H1 (cell line): ENCODE measurements around the gene SPCS1. TPM values are rescaled to one million over a fixed set of nuclear protein-coding genes. Genes with fewer than 3 reads are reported as not detected.

Source experiments
- ASH2L ChIP-seq: fragments of 200-600, 300-600 bp; sonication (generic); IDR thresholded peaks from one replicate; pipeline ENCODE4 v1.7.1; 2017; ENCODE audit warnings: low read length
- CEBPB ChIP-seq: IDR thresholded peaks from 2 replicates; pipeline ENCODE4 v1.6.1; 2012; ENCODE audit warnings: low read depth, low read length
- CTBP2 ChIP-seq: IDR thresholded peaks from 2 replicates; pipeline ENCODE4 v1.7.0; 2011; ENCODE audit warnings: borderline replicate concordance, mild to moderate bottlenecking, moderate library complexity, mixed read lengths, low read length; ENCODE audit not compliant: insufficient read depth, insufficient read length
- FOSL1 ChIP-seq: IDR thresholded peaks from 2 replicates; pipeline ENCODE4 v1.6.1; 2011; ENCODE audit warnings: mild to moderate bottlenecking, low read depth, low read length, moderate library complexity; ENCODE audit not compliant: insufficient read depth
- GTF2F1 ChIP-seq: IDR thresholded peaks from 2 replicates; pipeline ENCODE4 v1.6.1; 2012; ENCODE audit warnings: low read depth, low read length, improper control_type of control experiment, borderline replicate concordance
- HDAC6 ChIP-seq: IDR thresholded peaks from one replicate; pipeline ENCODE4 v1.7.1; 2012; ENCODE audit warnings: low read depth, mild to moderate bottlenecking, inconsistent platforms, low read length, moderate library complexity
- JUND ChIP-seq: IDR thresholded peaks from 2 replicates; pipeline ENCODE4 v1.6.1; 2011; ENCODE audit warnings: mild to moderate bottlenecking, improper control_type of control experiment, low read length
- polyA plus RNA-seq, 7 experiments: library from polyadenylated mRNA; depleted of rRNA in 3 of 7; stranded (reverse) in 5 of 7; unstranded in 2 of 7; fragments of >200 nt in 5 of 7; fragments of 200-250 nt in 2 of 7; gene quantifications; 1 replicate in 5 of 7; 2 replicates in 1 of 7; 4 replicates in 1 of 7; pipeline versions ENCODE4 v1.2.1 to v1.2.3, GENCODE V29; 2011 to 2013; ENCODE audit warnings: missing spikeins in 2 of 7, mixed read lengths in 2 of 7
- total RNA-seq: library from RNA; stranded (reverse); fragmentation: NEBNext Ultra II Directional; extraction: Animal tissue kit (Norgen Biotek cat#: 25700); gene quantifications from 2 replicates; pipeline ENCODE4 v1.2.1, GENCODE V29; 2021
- TF ChIP-seq, protein P1 (sequence below): fragments of 300-600 bp; sonication (generic); IDR thresholded peaks from 2 replicates; pipeline ENCODE4 v1.7.1; 2012; ENCODE audit warnings: low read length, moderate library complexity, mild to moderate bottlenecking, inconsistent platforms; ENCODE audit not compliant: insufficient replicate concordance

SPCS1 gene
- total and polyA plus RNA-seq, 2 of the 8 experiments (the other 6 are each of a cell fraction or from before 2014, with no cell fraction given): 104 to 191 TPM

GRCh38 chr3:52731590-52731989 is 25.7 kb downstream of the SPCS1 start (continued):
- TF ChIP-seq, protein P1, sequence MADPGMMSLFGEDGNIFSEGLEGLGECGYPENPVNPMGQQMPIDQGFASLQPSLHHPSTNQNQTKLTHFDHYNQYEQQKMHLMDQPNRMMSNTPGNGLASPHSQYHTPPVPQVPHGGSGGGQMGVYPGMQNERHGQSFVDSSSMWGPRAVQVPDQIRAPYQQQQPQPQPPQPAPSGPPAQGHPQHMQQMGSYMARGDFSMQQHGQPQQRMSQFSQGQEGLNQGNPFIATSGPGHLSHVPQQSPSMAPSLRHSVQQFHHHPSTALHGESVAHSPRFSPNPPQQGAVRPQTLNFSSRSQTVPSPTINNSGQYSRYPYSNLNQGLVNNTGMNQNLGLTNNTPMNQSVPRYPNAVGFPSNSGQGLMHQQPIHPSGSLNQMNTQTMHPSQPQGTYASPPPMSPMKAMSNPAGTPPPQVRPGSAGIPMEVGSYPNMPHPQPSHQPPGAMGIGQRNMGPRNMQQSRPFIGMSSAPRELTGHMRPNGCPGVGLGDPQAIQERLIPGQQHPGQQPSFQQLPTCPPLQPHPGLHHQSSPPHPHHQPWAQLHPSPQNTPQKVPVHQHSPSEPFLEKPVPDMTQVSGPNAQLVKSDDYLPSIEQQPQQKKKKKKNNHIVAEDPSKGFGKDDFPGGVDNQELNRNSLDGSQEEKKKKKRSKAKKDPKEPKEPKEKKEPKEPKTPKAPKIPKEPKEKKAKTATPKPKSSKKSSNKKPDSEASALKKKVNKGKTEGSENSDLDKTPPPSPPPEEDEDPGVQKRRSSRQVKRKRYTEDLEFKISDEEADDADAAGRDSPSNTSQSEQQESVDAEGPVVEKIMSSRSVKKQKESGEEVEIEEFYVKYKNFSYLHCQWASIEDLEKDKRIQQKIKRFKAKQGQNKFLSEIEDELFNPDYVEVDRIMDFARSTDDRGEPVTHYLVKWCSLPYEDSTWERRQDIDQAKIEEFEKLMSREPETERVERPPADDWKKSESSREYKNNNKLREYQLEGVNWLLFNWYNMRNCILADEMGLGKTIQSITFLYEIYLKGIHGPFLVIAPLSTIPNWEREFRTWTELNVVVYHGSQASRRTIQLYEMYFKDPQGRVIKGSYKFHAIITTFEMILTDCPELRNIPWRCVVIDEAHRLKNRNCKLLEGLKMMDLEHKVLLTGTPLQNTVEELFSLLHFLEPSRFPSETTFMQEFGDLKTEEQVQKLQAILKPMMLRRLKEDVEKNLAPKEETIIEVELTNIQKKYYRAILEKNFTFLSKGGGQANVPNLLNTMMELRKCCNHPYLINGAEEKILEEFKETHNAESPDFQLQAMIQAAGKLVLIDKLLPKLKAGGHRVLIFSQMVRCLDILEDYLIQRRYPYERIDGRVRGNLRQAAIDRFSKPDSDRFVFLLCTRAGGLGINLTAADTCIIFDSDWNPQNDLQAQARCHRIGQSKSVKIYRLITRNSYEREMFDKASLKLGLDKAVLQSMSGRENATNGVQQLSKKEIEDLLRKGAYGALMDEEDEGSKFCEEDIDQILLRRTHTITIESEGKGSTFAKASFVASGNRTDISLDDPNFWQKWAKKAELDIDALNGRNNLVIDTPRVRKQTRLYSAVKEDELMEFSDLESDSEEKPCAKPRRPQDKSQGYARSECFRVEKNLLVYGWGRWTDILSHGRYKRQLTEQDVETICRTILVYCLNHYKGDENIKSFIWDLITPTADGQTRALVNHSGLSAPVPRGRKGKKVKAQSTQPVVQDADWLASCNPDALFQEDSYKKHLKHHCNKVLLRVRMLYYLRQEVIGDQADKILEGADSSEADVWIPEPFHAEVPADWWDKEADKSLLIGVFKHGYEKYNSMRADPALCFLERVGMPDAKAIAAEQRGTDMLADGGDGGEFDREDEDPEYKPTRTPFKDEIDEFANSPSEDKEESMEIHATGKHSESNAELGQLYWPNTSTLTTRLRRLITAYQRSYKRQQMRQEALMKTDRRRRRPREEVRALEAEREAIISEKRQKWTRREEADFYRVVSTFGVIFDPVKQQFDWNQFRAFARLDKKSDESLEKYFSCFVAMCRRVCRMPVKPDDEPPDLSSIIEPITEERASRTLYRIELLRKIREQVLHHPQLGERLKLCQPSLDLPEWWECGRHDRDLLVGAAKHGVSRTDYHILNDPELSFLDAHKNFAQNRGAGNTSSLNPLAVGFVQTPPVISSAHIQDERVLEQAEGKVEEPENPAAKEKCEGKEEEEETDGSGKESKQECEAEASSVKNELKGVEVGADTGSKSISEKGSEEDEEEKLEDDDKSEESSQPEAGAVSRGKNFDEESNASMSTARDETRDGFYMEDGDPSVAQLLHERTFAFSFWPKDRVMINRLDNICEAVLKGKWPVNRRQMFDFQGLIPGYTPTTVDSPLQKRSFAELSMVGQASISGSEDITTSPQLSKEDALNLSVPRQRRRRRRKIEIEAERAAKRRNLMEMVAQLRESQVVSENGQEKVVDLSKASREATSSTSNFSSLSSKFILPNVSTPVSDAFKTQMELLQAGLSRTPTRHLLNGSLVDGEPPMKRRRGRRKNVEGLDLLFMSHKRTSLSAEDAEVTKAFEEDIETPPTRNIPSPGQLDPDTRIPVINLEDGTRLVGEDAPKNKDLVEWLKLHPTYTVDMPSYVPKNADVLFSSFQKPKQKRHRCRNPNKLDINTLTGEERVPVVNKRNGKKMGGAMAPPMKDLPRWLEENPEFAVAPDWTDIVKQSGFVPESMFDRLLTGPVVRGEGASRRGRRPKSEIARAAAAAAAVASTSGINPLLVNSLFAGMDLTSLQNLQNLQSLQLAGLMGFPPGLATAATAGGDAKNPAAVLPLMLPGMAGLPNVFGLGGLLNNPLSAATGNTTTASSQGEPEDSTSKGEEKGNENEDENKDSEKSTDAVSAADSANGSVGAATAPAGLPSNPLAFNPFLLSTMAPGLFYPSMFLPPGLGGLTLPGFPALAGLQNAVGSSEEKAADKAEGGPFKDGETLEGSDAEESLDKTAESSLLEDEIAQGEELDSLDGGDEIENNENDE: no peak
- TF ChIP-seq HDAC6: no peak
- TF ChIP-seq JUND: no peak
- no peak for TF ChIP-seq CEBPB
- no peak for TF ChIP-seq ASH2L
- TF ChIP-seq FOSL1: no peak
- no peak for TF ChIP-seq CTBP2
- no peak for TF ChIP-seq GTF2F1
- TF ChIP-seq, all 59 proteins: peak for 0
